Hypothalamus (tissue), 51 donors: ENCODE results near the gene RGS19.

ENCODE experiments used
- DNase-seq, 51 donors: peaks; one replicate each; lab custom pipeline; 2025; lab: John Stamatoyannopoulos, UW

Gene RGS19

DNA sequence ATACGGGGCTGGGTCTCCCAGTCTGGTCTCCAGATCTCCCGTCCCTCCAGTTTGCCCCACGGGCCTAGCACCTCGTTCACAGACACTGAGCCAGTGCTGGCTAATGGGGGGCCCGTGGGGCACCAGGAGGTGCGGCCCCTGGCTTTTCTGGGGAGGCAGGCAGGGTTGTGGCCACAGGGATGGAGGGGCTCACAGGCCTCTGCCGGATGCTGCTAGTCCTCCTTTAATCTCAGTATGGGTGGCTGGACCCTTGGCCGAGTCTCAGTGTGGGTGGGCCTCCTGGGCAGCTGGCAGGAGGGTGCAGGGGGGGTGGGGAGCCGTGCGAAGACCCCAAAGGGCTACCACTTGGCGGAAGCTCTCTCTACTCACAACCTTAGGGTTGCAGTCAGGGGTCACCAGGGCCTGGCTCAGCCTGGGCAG lies 28.3 kb downstream of the RGS19 start:
- no peak for DNase-seq

DNA sequence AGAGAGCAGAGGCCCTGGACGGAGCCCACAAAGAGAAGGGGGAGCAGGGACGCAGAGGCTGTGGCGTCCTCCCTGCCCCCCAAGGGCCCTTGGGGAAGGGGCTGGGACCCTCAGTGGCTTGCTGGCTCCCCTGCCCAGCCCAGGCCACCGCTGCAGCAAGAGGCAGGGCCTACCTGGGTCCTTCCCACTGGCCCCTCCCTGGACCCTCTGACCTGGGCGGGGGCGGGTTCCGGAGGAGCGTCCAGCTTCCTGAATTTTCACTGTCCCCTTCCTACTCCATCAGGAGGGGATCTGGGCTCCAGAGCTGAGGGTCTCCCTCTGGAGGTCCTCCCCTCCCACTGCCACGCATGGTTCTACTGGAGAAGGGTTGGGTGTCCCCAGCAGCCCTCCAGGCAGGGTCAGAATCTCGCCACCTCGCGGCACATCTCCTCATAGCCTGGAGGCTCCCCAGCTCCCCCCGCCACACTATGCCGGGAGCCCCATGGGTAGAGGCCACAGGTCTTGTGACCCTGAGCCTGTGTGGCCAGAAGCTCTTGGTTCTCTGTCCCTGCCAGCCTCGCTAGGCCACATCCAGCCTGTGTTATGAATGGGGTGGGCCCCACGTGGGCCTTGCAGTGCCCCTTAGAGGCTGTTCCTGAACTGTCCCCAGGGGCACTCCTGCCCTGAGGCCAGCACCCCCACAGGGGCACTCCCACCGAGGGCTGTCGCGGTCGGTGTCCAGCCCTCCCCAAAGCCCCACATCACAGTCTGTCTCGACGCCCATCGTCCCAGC lies 28.9 kb downstream of the RGS19 start:
- no peak for DNase-seq

GRCh38 chr20:64049878-64050260 lies 29.4 kb downstream of the RGS19 start:
- DNase-seq = no peak

DNA sequence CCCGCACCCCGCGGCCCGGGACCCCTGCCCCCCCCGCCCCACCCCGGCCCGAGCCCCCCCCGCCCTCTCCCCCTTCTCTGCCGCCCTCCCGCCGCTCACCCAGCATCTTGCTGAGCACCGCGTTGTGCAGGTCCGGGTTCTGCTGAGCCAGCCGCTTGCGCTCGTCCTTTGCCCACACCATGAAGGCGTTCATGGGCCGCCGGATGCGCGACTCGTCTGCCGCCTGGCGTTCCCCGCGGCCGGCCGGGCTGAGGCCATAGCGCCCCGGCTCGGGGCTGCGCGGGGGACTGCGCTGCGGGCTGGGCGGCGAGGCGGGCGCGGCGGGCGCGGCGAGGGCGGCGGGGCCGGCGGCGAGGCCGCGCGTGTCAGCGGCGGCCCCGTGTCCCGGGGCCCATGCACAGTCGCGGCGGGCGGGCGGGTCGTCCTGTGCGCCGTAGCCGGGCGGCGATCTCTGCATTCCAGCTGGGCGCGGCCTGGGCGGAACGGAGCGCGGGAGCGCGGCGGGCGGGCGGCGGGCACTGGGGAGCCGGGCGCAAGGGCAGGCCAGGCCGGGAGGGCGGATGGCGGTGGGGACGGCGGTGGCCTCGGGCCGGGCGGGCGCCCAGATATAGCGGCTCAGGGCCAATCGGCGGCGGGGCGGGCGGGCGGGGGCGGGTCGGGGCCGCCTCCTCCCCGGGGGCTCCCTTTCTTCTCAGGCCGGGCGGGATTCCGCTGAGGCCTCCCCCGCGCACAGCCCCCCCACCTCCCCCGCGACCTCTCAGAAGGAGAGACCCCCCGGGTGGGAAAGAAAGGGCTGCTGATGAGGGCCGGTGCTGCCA lies 30.0 kb downstream of the RGS19 start, which contains the start of gene SOX18:
Gene SOX18, minus strand, starts transcription at position 580 of the 818 bp plus-strand sequence. Its CDS starts 123 bp downstream, at position 457.
- no peak for DNase-seq

DNA sequence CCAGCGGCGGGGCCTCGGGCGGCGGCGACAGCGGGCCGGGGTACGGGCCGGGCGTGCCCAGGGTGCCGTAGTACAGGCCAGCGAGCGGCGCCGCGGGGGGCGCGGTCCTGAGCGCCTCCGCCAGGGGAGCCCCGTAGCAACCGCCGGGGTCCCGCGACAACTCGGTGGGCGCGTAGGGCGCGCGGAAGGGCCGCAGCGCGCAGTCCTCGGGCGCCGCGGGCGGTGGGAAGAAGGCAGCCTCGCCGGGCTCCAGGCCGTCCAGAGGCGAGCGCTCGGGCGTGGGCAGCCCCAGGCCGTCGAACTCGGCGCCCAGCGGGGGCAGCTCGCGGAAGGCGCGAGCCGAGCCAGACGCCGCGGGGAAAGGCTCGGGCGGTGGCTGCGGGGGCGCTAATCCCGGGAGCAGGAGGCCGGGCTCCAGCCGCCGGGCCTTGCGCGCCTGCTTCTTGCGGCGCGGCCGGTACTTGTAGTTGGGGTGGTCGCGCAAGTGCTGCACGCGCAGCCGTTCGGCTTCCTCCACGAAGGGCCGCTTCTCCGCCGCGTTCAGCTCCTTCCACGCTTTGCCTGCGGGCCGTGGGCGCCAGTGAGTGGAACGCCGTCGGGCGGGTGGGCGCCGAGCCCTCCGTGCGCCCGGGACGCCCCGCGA lies 30.8 kb downstream of the RGS19 start:
- DNase-seq = no peak

- no peak for DNase-seq
These were observed 31.3 kb downstream of the RGS19 start for GRCh38 chr20:64047968-64048401.

- no peak for DNase-seq
These were observed 32.3 kb downstream of the RGS19 start for GRCh38 chr20:64047046-64047389.

GRCh38 chr20:64045346-64046011 lies 33.8 kb downstream of the RGS19 start:
- DNase-seq = no peak

DNA sequence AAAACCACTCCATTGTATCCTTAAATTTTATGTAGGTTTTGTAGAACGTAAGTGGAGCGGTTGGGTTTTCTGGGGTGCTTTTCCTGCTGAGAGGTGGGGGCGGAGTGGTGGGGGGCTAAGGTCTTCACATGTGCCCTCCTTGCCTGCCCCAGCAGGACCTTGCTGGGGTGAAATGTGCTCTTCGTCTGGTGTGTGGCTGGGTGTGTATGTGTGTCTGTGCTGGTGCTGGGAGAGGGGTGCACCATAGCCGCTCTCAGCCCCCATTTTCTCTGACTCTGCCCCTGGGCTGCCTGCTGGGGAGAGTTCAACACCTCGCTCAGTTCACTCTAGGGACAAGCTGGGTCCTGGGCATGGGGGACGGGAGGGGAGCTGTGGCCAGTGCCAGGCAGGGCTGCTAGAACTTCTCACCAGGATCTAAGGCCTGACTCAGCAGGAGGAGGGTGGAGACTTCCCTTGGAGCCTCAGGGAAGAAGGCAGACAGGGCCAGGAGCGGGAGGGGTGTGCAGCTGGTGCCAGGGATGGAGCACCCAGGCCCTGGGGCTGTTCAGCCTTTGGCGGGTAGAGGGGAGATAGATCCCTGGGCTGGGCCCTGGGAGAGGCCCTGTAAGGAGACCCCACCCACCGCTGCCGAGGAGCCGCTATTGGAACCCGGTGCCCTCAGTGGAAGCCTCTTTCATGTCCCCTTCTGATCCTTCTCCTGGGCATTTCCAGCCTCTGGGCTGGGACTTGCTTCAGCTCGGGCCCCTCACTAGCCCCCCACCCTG lies 34.7 kb downstream of the RGS19 start:
- DNase-seq = no peak

DNA sequence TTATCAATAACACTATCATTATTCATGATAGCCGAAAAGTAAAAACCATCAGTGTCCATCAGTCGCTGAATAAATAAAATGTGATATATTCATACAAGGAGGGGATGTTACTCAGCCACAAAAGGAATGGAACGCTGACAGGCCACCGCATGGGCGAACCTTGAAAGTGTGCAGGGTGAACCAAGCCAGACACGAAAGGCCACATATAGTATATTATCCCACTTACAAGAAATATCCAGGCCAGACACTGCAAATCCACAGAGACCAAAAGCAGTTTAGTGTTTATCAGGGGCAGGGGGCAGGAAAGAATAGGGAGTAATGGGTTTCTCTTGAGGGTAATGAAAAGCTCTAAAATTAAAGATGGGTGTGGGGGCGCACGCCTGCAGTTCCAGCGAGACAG lies 35.5 kb downstream of the RGS19 start:
- no peak for DNase-seq

DNA sequence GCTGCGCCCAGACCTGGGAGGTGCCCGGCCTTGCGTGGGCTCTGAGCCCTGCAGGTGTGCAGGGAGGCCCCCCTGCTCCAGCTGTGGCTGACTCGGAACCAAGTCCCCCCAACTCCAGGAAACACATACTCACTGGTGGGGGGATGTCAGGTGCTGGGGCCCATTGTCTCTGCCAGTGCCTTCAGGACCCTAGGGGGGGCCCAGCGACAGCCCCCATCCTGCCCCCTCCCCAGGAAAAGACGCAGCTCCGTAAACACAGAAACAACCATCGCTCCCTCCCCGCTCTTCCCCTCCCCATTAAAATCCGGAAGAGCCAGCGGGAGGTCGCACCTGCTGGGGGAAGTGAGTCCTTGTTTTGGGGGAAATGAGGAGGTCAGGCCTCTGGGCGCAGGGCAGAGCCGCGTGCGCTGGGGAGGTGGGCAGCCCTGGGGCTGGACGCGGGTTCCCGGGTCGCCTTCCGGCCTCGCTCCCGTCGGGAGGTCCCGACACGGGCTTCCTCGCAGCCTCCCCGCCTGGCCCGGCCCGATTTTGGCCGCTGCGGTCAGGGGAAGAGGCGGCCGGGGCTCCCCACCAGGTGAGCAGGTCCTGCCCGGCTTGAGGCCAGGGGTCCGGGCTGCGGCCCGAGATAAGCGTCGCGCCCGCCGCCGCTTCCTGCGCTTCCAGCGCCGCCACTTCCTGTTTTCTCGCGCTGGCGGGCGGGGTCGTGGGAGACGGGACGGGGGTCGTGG lies 37.1 kb downstream of the RGS19 start:
- DNase-seq = no peak

GRCh38 chr20:64041781-64042053 lies 37.6 kb downstream of the RGS19 start:
- DNase-seq = no peak

- DNase-seq = no peak
These were observed 38.1 kb downstream of the RGS19 start for GRCh38 chr20:64041040-64041780.

GRCh38 chr20:64040231-64041039 lies 38.9 kb downstream of the RGS19 start:
- DNase-seq = no peak

- no peak for DNase-seq
These were observed 39.8 kb downstream of the RGS19 start for GRCh38 chr20:64039293-64040160.

DNA sequence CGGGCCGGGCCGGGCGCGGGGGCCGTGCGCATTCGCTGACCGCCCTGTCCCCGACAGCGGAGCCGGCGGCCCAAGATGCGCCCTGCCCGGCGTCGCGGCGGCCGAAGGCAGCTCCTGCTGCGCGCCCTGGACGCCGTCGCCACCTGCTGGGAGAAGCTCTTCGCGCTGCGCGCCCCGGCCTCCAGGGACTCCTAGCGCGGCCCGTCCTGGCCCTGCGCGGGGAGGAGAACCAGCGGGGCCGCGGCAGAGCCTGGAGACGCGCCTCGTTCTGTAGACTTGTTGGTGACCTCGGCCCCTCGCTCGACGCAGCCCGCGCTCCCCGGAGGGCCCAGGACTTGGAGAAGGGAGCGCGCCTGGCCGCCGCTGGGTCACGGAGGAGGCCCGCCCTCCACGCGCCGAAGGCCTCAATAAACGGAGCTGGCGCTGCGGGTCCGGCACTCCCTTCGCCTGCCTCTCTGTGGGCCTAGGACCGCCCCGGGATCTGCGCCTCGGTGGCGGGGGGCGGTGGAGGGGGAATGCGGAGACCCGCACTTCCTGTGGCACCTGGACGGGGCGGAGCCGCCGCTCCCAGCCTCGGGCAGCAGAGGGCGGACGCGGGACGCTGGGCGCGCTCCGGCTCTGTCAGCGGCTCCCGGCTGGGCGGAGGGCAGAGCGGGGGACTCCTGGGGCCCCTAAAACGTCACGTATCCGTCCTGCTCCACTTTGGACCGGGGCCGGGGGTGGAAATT lies 40.6 kb downstream of the RGS19 start:
- DNase-seq = peak in 18 of 51 donors; percentile 2 to 52 (median 14)

GRCh38 chr20:64038224-64038564 lies 41.1 kb downstream of the RGS19 start:
- DNase-seq = no peak
